ENCODE measurements around the gene FBF1. TPM values are rescaled to one million over a fixed set of nuclear protein-coding genes. Genes with fewer than 3 reads are reported as not detected.
A peak's percentile ranks its signal among the peaks of the same experiment; 100 is the strongest.

Gene FBF1
- total RNA-seq, 1 experiment from 2014 or later: 34.4 TPM

- ChIA-PET CTCF (interaction anchor here (0.5 kb wide), 1 partner anchor 244 kb away, joined by 5 read pairs; no protein-coding TSS in a partner anchor), POLR2A (ENCODE audit: low non-redundant PET) (no interaction called here)
Observed at GRCh38 chr17:75932852-75933251, 8.0 kb downstream of the FBF1 start.

GRCh38 chr17:75931062-75931461, 9.8 kb downstream of the FBF1 start:
- Histone ChIP-seq H3K9me3 (ENCODE audit: low read depth, low read length, poor library complexity, severe bottlenecking) (no peaks in the 10 kb centered on the region), H3K4me1 (ENCODE audit: insufficient read depth, low read length, poor library complexity, severe bottlenecking) (no peaks in the 10 kb centered on the region), H3K27me3 (replicated peaks; ENCODE audit: insufficient read depth, low read depth, low read length, poor library complexity) (no peaks in the 10 kb centered on the region), H3K4me3 (ENCODE audit: low read depth, low read length, poor library complexity, severe bottlenecking) (no peak overlapping the region), H3K36me3 (ENCODE audit: insufficient read depth, low read length, poor library complexity, severe bottlenecking) (peaks cover 6% of the 10 kb centered on the region), H3K27ac (ENCODE audit: low read depth, low read length, poor library complexity, severe bottlenecking) (no peak overlapping the region)
- intact Hi-C loops (cut with micrococcal nuclease; ENCODE audit: unreplicated experiment): no loop called here
- ChIA-PET POLR2A (ENCODE audit: low non-redundant PET) (no interaction called here), CTCF (no interaction called here)
- no TSS peak for BruUV-seq (replicated peaks)
- DNase-seq (ENCODE audit: low spot score): no peak
- TF ChIP-seq CTCF (conservative IDR thresholded peaks at IDR 0.05; ENCODE audit: low read depth, low read length) (no peak), EZH2 (IDR thresholded peaks at IDR 0.05; ENCODE audit: borderline replicate concordance, low read depth, low read length, poor library complexity, severe bottlenecking) (no peak)

More at GRCh38 chr17:75932852-75933251, 8.0 kb downstream of the FBF1 start:
- TF ChIP-seq CTCF (conservative IDR thresholded peaks at IDR 0.05; ENCODE audit: low read depth, low read length) (no peak), EZH2 (IDR thresholded peaks at IDR 0.05; ENCODE audit: borderline replicate concordance, low read depth, low read length, poor library complexity, severe bottlenecking) (no peak)
- H3K27ac ChIP-seq (ENCODE audit: low read depth, low read length, poor library complexity, severe bottlenecking): no peak overlapping the region
- no peaks in the 10 kb centered on the region for H3K36me3 ChIP-seq (ENCODE audit: insufficient read depth, low read length, poor library complexity, severe bottlenecking)
- no peaks in the 10 kb centered on the region for H3K4me1 ChIP-seq (ENCODE audit: insufficient read depth, low read length, poor library complexity, severe bottlenecking)
- no peak for DNase-seq (ENCODE audit: low spot score)
- no peaks in the 10 kb centered on the region for H3K9me3 ChIP-seq (ENCODE audit: low read depth, low read length, poor library complexity, severe bottlenecking)
- H3K27me3 ChIP-seq (replicated peaks; ENCODE audit: insufficient read depth, low read depth, low read length, poor library complexity): no peaks in the 10 kb centered on the region
- intact Hi-C loops (cut with micrococcal nuclease; ENCODE audit: unreplicated experiment): no loop called here
- H3K4me3 ChIP-seq (ENCODE audit: low read depth, low read length, poor library complexity, severe bottlenecking): no peak overlapping the region
- no TSS peak for BruUV-seq (replicated peaks)

- TF ChIP-seq CTCF (conservative IDR thresholded peaks at IDR 0.05; ENCODE audit: low read depth, low read length): peak; percentile 50
- TF ChIP-seq EZH2 (IDR thresholded peaks at IDR 0.05; ENCODE audit: borderline replicate concordance, low read depth, low read length, poor library complexity, severe bottlenecking): no peak
- intact Hi-C loops (cut with micrococcal nuclease; ENCODE audit: unreplicated experiment): no loop called here
- Histone ChIP-seq H3K9me3 (ENCODE audit: low read depth, low read length, poor library complexity, severe bottlenecking) (no peaks in the 10 kb centered on the region), H3K27me3 (replicated peaks; ENCODE audit: insufficient read depth, low read depth, low read length, poor library complexity) (no peaks in the 10 kb centered on the region), H3K4me1 (ENCODE audit: insufficient read depth, low read length, poor library complexity, severe bottlenecking) (no peaks in the 10 kb centered on the region), H3K27ac (ENCODE audit: low read depth, low read length, poor library complexity, severe bottlenecking) (no peak overlapping the region), H3K36me3 (ENCODE audit: insufficient read depth, low read length, poor library complexity, severe bottlenecking) (peaks cover 17% of the 10 kb centered on the region), H3K4me3 (ENCODE audit: low read depth, low read length, poor library complexity, severe bottlenecking) (no peak overlapping the region)
- ChIA-PET POLR2A (ENCODE audit: low non-redundant PET) (no interaction called here), CTCF (interaction anchor here (0.6 kb wide), 3 partner anchors 14 to 540 kb away, joined by 3 to 11 read pairs (median 3); partner anchors contain the start of gene FBF1)
- no TSS peak for BruUV-seq (replicated peaks)
- DNase-seq (ENCODE audit: low spot score): peak; percentile 33
Observed at GRCh38 chr17:75927286-75927922, 13.4 kb downstream of the FBF1 start.

All from A673 (cell line).